Measurements from ENCODE around the gene IGHMBP2. TPM values are rescaled to one million over a fixed set of nuclear protein-coding genes. Genes with fewer than 3 reads are reported as not detected.
A peak's percentile ranks its signal among the peaks of the same experiment; 100 is the strongest.

Gene IGHMBP2
- total RNA-seq, 1 experiment from 2014 or later = 24.0 TPM

DNA sequence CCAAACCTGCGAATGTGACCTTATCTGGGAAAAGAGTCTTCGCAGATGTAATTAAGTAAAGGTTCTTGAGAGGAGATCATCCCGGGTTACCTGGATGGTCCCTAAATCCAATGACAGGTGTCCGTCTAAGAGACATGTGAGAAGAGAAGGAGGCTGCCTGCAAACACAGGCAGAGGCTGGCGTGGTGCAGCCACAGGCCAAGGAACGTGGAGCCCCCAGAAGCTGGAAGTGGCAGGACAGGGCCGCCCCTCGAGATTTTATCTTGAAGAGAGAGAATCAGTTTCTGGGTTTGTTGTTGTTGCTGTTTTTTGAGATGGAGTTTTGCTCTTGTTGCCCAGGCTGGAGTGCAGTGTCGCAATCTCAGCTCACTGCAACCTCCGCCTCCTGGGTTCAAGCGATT is 43.5 kb downstream of the IGHMBP2 start:
- Histone ChIP-seq H2BK120ac (ENCODE audit: low read depth, low read length, poor library complexity, severe bottlenecking) (no peak overlapping the region), H2BK5ac (ENCODE audit: insufficient read length, low read length) (no peak overlapping the region), H3K79me1 (ENCODE audit: insufficient read depth, low read depth, low read length, poor library complexity, severe bottlenecking) (no peaks in the 10 kb centered on the region), H3K18ac (ENCODE audit: insufficient read length, low read depth, low read length) (no peak overlapping the region), H3K4me2 (ENCODE audit: insufficient read depth, insufficient read length, low read length) (no peak overlapping the region), H3K23ac (ENCODE audit: insufficient read length, low read depth, low read length) (no peak overlapping the region), H3T11ph (ENCODE audit: low read length) (no peak overlapping the region), H3K9ac (ENCODE audit: extremely low read depth, insufficient read length, low read length) (no peak overlapping the region), H3K4me1 (ENCODE audit: insufficient read depth, low read length) (no peaks in the 10 kb centered on the region; the same call in 1 of the 2 replicates), H2BK12ac (ENCODE audit: insufficient read length, low read depth, low read length) (no peak overlapping the region), H4K91ac (ENCODE audit: insufficient read length, low read depth, low read length) (peak overlapping the region; percentile 13), H3K56ac (ENCODE audit: insufficient read length, low read depth, low read length) (no peak overlapping the region), H4K8ac (replicated peaks; ENCODE audit: insufficient read length, low read depth, low read length) (no peak overlapping the region), H4K20me1 (ENCODE audit: control insufficient read depth, insufficient read depth, insufficient read length) (no peaks in the 10 kb centered on the region), H3K9me3 (ENCODE audit: control insufficient read depth, low read depth, low read length) (no peaks in the 10 kb centered on the region), H3K23me2 (ENCODE audit: insufficient read length, low read depth, low read length, poor library complexity, severe bottlenecking) (no peaks in the 10 kb centered on the region), H3K27me3 (ENCODE audit: insufficient read depth, low read length) (no peaks in the 10 kb centered on the region), H2AFZ (ENCODE audit: low read length) (no peak overlapping the region), H2AK5ac (ENCODE audit: insufficient read length, low read length) (no peak overlapping the region), H3K79me2 (ENCODE audit: insufficient read depth, low read length) (no peaks in the 10 kb centered on the region), H2BK15ac (ENCODE audit: low read depth, low read length) (no peak overlapping the region), H2BK20ac (ENCODE audit: low read depth, low read length, poor library complexity, severe bottlenecking) (no peak overlapping the region), H3K14ac (ENCODE audit: insufficient read depth, low read length) (no peak overlapping the region), H4K5ac (ENCODE audit: insufficient read length, low read depth, low read length) (no peak overlapping the region), H3K4ac (ENCODE audit: low read depth, low read length) (no peak overlapping the region), H3K27ac (ENCODE audit: insufficient read length, low read depth, low read length) (no peak overlapping the region)
- DNase-seq = no peak
- Mint-ChIP-seq H3K9me3 (no peaks in the 10 kb centered on the region), H3K27ac (no peak overlapping the region), H3K27me3 (ENCODE audit: low read depth) (no peaks in the 10 kb centered on the region; the same call in 1 of the 2 replicates), H3K4me1 (peaks cover 21 to 29% of the 10 kb centered on the region in 2 experiments), H3K36me3 (ENCODE audit: insufficient read depth in 1 of 3, low read depth in 3 of 3) (no peaks in the 10 kb centered on the region), H3K4me3 (no peak overlapping the region)
- WGBS (ENCODE audit: extremely low coverage, insufficient read length, low lambda C conversion rate) = no CpG with 5 or more reads among the region's 11 CpGs
- TF ChIP-seq, protein P1, sequence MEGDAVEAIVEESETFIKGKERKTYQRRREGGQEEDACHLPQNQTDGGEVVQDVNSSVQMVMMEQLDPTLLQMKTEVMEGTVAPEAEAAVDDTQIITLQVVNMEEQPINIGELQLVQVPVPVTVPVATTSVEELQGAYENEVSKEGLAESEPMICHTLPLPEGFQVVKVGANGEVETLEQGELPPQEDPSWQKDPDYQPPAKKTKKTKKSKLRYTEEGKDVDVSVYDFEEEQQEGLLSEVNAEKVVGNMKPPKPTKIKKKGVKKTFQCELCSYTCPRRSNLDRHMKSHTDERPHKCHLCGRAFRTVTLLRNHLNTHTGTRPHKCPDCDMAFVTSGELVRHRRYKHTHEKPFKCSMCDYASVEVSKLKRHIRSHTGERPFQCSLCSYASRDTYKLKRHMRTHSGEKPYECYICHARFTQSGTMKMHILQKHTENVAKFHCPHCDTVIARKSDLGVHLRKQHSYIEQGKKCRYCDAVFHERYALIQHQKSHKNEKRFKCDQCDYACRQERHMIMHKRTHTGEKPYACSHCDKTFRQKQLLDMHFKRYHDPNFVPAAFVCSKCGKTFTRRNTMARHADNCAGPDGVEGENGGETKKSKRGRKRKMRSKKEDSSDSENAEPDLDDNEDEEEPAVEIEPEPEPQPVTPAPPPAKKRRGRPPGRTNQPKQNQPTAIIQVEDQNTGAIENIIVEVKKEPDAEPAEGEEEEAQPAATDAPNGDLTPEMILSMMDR (conservative IDR thresholded peaks at IDR 0.05) = no peak
